Measurements from ENCODE around the gene RPS27. TPM values are rescaled to one million over a fixed set of nuclear protein-coding genes. Genes with fewer than 3 reads are reported as not detected.

RPS27 gene
- total RNA-seq, 5 donors from 2014 or later (not counting 1 experiment from before 2014, with no cell fraction given): 4,147 to 5,898 (median 5,716) TPM

DNA sequence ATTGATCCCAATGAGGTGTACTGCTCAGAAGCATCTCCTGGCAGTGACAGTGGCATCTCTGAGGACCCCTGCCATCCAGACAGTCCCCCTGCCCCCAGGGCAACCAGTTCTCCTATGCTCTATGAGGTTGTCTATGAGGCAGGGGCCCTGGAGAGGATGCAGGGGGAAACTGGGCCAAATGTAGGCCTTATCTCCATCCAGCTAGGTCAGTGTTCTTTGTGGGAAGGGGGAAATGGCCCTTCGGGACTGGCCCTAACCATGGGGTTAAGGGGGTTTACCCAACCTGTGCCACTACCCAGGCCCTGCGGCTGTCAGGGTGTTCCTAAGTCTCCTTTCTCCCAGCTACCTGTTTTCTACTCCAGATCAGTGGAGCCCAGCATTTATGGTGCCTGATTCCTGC, 21.6 kb upstream of the RPS27 start:
- H3K4me3 ChIP-seq (ENCODE audit: control insufficient read depth in 1 of 2, extremely low read depth in 1 of 2, low read length in 1 of 2): no peak overlapping the region

DNA sequence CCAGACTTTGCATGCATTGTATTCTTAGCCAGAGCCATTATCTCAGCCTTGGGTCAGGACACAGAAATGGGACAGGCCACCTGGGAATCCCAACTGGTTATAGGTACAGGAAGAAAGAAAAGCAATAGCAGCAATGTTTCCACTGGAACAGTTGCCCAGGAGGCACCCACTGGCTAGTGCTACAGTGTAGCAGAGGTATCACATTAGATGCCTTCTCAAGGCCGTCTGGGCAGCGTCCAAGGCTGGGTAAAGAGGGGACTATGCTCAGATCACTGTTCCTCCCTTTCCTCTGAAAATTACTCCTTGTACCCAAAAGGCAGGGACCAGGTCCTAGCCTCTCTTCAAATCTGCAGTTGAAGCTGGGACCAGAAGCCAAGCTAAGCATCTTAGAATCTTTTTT, 20.2 kb upstream of the RPS27 start:
- Histone ChIP-seq H3K9me3 (no peaks in the 10 kb centered on the region), H3K4me1 (ENCODE audit: control insufficient read depth in 1 of 2, extremely low read depth in 1 of 2, insufficient read depth in 2 of 2, low read length in 2 of 2) (peaks cover 8 to 26% of the 10 kb centered on the region in 2 experiments), H3K27ac (ENCODE audit: low read length) (no peak overlapping the region), H3K4me3 (ENCODE audit: control insufficient read depth in 1 of 2, extremely low read depth in 1 of 2, low read length in 1 of 2) (no peak overlapping the region), H3K36me3 (ENCODE audit: control insufficient read depth in 2 of 2, extremely low read depth in 1 of 2, insufficient read depth in 1 of 2, low read length in 1 of 2) (peaks cover 8 to 30% of the 10 kb centered on the region in 2 donors), H3K27me3 (replicated peaks in 1 of 2; ENCODE audit: control insufficient read depth in 2 of 2, extremely low read depth in 1 of 2, insufficient read depth in 2 of 2, low read length in 1 of 2) (no peaks in the 10 kb centered on the region)
- WGBS (ENCODE audit: insufficient coverage): no CpG with 5 or more reads among the region's 2 CpGs
- Mint-ChIP-seq H3K4me3 (no peak overlapping the region), H3K9me3 (no peaks in the 10 kb centered on the region), H3K4me1 (peaks cover 35 to 55% (median 45%) of the 10 kb centered on the region in 3 donors), H3K36me3 (peaks cover 8% of the 10 kb centered on the region), H3K27ac (peak overlapping the region; percentile 28 to 56), H3K27me3 (no peaks in the 10 kb centered on the region)
- ChIA-PET POLR2A (interaction anchor here (0.6 kb wide), 2 partner anchors 20 to 43 kb away, joined by 3 to 17 read pairs; no protein-coding TSS in a partner anchor), CTCF (interaction anchor here in 1 of 2 donors (0.6 to 1.3 kb wide), 2 partner anchors 21 to 373 kb away, joined by 3 to 4 read pairs; no protein-coding TSS in a partner anchor)
- DNase-seq (no peak), ATAC-seq (replicated peaks in 1 of 4) (no peak)

More for the DNA sequence above, 21.6 kb upstream of the RPS27 start:
- CTCF ChIA-PET: interaction anchor here in 1 of 2 donors (0.6 to 3.8 kb wide), 3 partner anchors 8 to 63 kb away, joined by 5 to 23 read pairs (median 9); partner anchors contain the start of genes CRTC2 and JTB
- Histone ChIP-seq H3K36me3 (ENCODE audit: control insufficient read depth in 2 of 2, extremely low read depth in 1 of 2, insufficient read depth in 1 of 2, low read length in 1 of 2) (peaks cover 6 to 18% of the 10 kb centered on the region in 2 donors), H3K4me1 (ENCODE audit: control insufficient read depth in 1 of 2, extremely low read depth in 1 of 2, insufficient read depth in 2 of 2, low read length in 2 of 2) (peaks cover 12 to 39% of the 10 kb centered on the region in 2 experiments), H3K27me3 (replicated peaks in 1 of 2; ENCODE audit: control insufficient read depth in 2 of 2, extremely low read depth in 1 of 2, insufficient read depth in 2 of 2, low read length in 1 of 2) (no peaks in the 10 kb centered on the region), H3K9me3 (no peaks in the 10 kb centered on the region), H3K27ac (ENCODE audit: low read length) (no peak overlapping the region)
- ATAC-seq (replicated peaks in 1 of 4) (no peak), DNase-seq (no peak)
- Mint-ChIP-seq H3K27ac (peak overlapping the region; percentile 78 to 86), H3K4me3 (peak overlapping the region in 1 of 3 donors; percentile 24), H3K4me1 (peaks cover 34 to 62% (median 45%) of the 10 kb centered on the region in 3 donors), H3K9me3 (no peaks in the 10 kb centered on the region), H3K27me3 (no peaks in the 10 kb centered on the region), H3K36me3 (peaks cover 1% of the 10 kb centered on the region)
- 76% methylated on average over 2 of the region's 2 CpGs for WGBS (ENCODE audit: insufficient coverage)
- POLR2A ChIA-PET: no interaction called here

DNA sequence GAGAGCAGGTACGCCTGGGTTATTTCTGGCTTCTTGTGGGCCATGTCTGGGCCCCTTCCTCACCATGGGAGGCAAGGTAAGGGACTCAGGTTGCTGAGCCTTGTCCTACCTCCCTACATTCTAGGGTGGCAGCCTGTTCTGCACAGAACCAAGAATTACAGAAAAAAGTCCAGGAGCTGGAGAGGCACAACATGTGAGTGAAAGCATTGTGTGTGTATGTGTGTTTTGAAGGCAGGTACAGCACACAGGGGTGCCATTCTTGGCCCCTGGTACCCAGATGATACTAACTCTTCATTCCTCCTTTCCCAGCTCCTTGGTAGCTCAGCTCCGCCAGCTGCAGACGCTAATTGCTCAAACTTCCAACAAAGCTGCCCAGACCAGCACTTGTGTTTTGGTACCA, 17.5 kb upstream of the RPS27 start:
- no peak overlapping the region for H3K4me3 ChIP-seq (ENCODE audit: control insufficient read depth in 1 of 2, extremely low read depth in 1 of 2, low read length in 1 of 2)
- WGBS (ENCODE audit: insufficient coverage): 87% methylated on average over 2 of the region's 3 CpGs
- no peak overlapping the region for H3K4me3 Mint-ChIP-seq
- CTCF ChIA-PET: no interaction called here
- ATAC-seq (replicated peaks in 1 of 4): no peak
- H3K27ac ChIP-seq (ENCODE audit: low read length): no peak overlapping the region
- H3K27me3 Mint-ChIP-seq: no peaks in the 10 kb centered on the region
- H3K4me1 Mint-ChIP-seq: peaks cover 32 to 48% (median 41%) of the 10 kb centered on the region in 3 donors
- POLR2A ChIA-PET: no interaction called here
- peaks cover 15% of the 10 kb centered on the region for H3K36me3 Mint-ChIP-seq
- H3K4me1 ChIP-seq (ENCODE audit: control insufficient read depth in 1 of 2, extremely low read depth in 1 of 2, insufficient read depth in 2 of 2, low read length in 2 of 2): peaks cover 12 to 30% of the 10 kb centered on the region in 2 experiments
- no peaks in the 10 kb centered on the region for H3K27me3 ChIP-seq (replicated peaks in 1 of 2; ENCODE audit: control insufficient read depth in 2 of 2, extremely low read depth in 1 of 2, insufficient read depth in 2 of 2, low read length in 1 of 2)
- H3K36me3 ChIP-seq (ENCODE audit: control insufficient read depth in 2 of 2, extremely low read depth in 1 of 2, insufficient read depth in 1 of 2, low read length in 1 of 2): peaks cover 8 to 38% of the 10 kb centered on the region in 2 donors
- no peaks in the 10 kb centered on the region for H3K9me3 ChIP-seq
- H3K27ac Mint-ChIP-seq: peak overlapping the region; percentile 57 to 79
- H3K9me3 Mint-ChIP-seq: no peaks in the 10 kb centered on the region
- DNase-seq: no peak

DNA sequence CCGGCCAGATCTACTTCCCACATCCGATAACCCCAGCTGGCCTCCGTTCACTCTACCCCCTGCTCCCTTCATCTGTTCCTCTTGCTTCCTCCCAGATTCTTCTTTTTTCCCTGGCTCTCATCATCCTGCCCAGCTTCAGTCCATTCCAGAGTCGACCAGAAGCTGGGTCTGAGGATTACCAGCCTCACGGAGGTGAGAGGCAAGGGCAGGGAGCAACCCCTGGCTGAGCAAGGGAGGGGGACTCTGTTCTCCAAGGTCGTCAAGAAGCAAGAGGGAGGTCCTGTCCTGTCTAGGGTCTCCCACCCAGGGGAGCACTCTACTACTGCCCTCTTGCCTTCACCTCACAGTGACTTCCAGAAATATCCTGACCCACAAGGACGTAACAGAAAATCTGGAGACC, 17.0 kb upstream of the RPS27 start:
- Mint-ChIP-seq H3K36me3 (peaks cover 15% of the 10 kb centered on the region), H3K27me3 (no peaks in the 10 kb centered on the region), H3K27ac (no peak overlapping the region), H3K9me3 (no peaks in the 10 kb centered on the region), H3K4me1 (peaks cover 35 to 48% (median 44%) of the 10 kb centered on the region in 3 donors), H3K4me3 (no peak overlapping the region)
- POLR2A ChIA-PET: no interaction called here
- Histone ChIP-seq H3K4me3 (ENCODE audit: control insufficient read depth in 1 of 2, extremely low read depth in 1 of 2, low read length in 1 of 2) (no peak overlapping the region), H3K27me3 (replicated peaks in 1 of 2; ENCODE audit: control insufficient read depth in 2 of 2, extremely low read depth in 1 of 2, insufficient read depth in 2 of 2, low read length in 1 of 2) (no peaks in the 10 kb centered on the region), H3K9me3 (no peaks in the 10 kb centered on the region), H3K27ac (ENCODE audit: low read length) (no peak overlapping the region), H3K36me3 (ENCODE audit: control insufficient read depth in 2 of 2, extremely low read depth in 1 of 2, insufficient read depth in 1 of 2, low read length in 1 of 2) (peaks cover 8 to 38% of the 10 kb centered on the region in 2 donors), H3K4me1 (ENCODE audit: control insufficient read depth in 1 of 2, extremely low read depth in 1 of 2, insufficient read depth in 2 of 2, low read length in 2 of 2) (peaks cover 15 to 29% of the 10 kb centered on the region in 2 experiments)
- CTCF ChIA-PET: no interaction called here
- DNase-seq: no peak
- no peak for ATAC-seq (replicated peaks in 1 of 4)
- 98% methylated on average over 4 of the region's 7 CpGs for WGBS (ENCODE audit: insufficient coverage)

DNA sequence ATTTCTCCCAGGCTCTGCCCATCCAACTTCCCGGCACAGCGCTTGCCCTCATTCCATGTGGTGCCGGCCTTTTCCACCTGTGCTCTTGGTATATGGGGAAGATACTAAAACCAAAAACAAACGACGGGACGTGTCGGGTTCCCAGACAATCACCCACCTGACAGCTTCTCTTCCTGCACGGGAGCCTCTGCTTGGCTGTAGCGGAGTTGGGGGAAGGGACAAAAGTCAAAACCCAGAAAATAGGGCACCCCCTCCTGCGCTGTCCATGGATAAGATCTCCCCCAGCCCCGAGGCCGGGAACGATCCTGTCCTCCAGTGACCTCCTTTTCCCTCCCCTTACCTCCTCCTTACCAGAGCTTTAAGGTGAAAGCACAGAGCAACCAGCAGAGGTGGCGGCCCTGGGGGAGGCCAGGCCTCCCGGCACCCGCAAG, 13.7 kb upstream of the RPS27 start:
- 3% methylated on average over 6 of the region's 16 CpGs for WGBS (ENCODE audit: insufficient coverage)
- peaks cover 15 to 28% of the 10 kb centered on the region in 2 experiments for H3K4me1 ChIP-seq (ENCODE audit: control insufficient read depth in 1 of 2, extremely low read depth in 1 of 2, insufficient read depth in 2 of 2, low read length in 2 of 2)
- H3K36me3 Mint-ChIP-seq: peaks cover 15% of the 10 kb centered on the region
- DNase-seq (no peak), ATAC-seq (replicated peaks in 1 of 4) (no peak)
- H3K27ac Mint-ChIP-seq: peak overlapping the region; percentile 96 to 97
- no peaks in the 10 kb centered on the region for H3K27me3 Mint-ChIP-seq
- peak overlapping the region; percentile 93 to 96 for H3K4me3 ChIP-seq (ENCODE audit: control insufficient read depth in 1 of 2, extremely low read depth in 1 of 2, low read length in 1 of 2)
- peaks cover 8 to 38% of the 10 kb centered on the region in 2 donors for H3K36me3 ChIP-seq (ENCODE audit: control insufficient read depth in 2 of 2, extremely low read depth in 1 of 2, insufficient read depth in 1 of 2, low read length in 1 of 2)
- H3K9me3 ChIP-seq: no peaks in the 10 kb centered on the region
- peak overlapping the region; percentile 92 to 97 (median 97) for H3K4me3 Mint-ChIP-seq
- H3K27ac ChIP-seq (ENCODE audit: low read length): peak overlapping the region; percentile 74
- peaks cover 39 to 47% (median 43%) of the 10 kb centered on the region in 3 donors for H3K4me1 Mint-ChIP-seq
- ChIA-PET POLR2A (interaction anchor here (0.5 to 2.9 kb wide), 7 partner anchors 9 to 199 kb away, joined by 3 to 20 read pairs (median 6); partner anchors contain the start of genes CREB3L4 (in 2 of the 2), RPS27 (in 1 of the 2) and SLC39A1 (in 1 of the 2)), CTCF (interaction anchor here (0.5 to 3.4 kb wide), 8 partner anchors 9 to 296 kb away, joined by 3 to 23 read pairs (median 6); partner anchors contain the start of genes RAB13 (in 2 of the 2), CREB3L4 (in 1 of the 2), DENND4B (in 1 of the 2) and SLC39A1 (in 1 of the 2))
- no peaks in the 10 kb centered on the region for H3K9me3 Mint-ChIP-seq
- H3K27me3 ChIP-seq (replicated peaks in 1 of 2; ENCODE audit: control insufficient read depth in 2 of 2, extremely low read depth in 1 of 2, insufficient read depth in 2 of 2, low read length in 1 of 2): no peaks in the 10 kb centered on the region

DNA sequence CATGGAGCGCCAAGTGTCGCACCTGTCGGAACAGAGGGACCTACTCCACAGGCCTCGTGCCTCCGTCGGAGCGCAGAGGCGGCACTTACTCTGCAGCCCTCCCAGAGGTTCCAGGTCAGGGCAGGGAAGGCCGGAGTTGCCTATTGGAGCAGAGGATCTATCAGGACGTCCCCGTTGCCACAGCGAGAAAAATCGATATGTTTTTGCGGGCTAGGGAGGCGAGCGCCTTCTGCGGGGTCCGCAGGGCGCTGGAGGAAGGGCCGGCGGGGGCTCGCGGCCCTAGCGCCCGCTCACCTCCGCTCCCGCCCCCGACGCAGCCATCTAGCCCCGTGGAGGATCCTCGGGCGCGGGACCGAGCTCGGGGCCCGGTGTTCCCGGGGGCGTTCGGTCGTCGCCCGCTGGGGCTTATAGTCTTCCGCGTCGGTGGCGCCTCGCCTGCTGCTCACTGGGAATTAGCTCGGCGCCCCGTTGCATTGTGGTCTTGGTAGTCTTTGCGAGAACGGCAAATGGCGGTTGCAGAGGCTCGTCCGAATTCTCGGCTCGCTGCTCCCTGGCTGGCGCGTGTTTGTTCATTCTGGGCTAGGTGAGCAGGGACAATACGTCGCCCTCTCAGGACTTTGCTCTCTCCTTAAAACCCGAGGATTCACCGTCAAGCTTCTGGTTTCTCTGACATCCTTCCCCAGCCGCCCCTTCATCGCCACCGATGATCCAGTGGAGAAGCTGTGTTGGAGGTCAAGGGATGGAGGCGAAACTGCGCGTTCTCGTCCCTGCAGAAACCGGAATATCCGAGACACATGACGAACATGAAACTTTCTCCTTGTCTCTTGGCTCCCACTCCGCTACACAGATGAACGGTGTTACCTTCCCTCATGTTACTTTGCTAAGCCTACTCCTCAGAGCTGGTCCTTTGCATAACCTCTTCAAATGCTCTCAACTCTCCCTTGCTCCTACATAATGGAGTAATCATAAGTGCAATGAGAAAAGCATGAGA, 13.0 kb upstream of the RPS27 start, which contains the start of gene JTB:
Gene JTB (minus strand): TSS at position 425 of the 991 bp plus-strand sequence. CDS start 422 bp downstream, at position 3.
- POLR2A ChIA-PET: interaction anchor here (0.5 to 2.9 kb wide), 11 partner anchors 8 to 344 kb away, joined by 3 to 20 read pairs (median 3); partner anchors contain the start of genes CREB3L4 (in 2 of the 2), CHTOP (in 1 of the 2), RPS27 (in 1 of the 2) and SLC39A1 (in 1 of the 2)
- H3K9me3 ChIP-seq: no peaks in the 10 kb centered on the region
- ATAC-seq (replicated peaks in 1 of 4) (peak; percentile 94 to 98 (median 96)), DNase-seq (peak; percentile 66 to 91 (median 81))
- no peaks in the 10 kb centered on the region for H3K9me3 Mint-ChIP-seq
- H3K4me3 ChIP-seq (ENCODE audit: control insufficient read depth in 1 of 2, extremely low read depth in 1 of 2, low read length in 1 of 2): peak within 1 kb of the TSS; percentile 93 to 96
- peak within 1 kb of the TSS; percentile 74 for H3K27ac ChIP-seq (ENCODE audit: low read length)
- no peaks in the 10 kb centered on the region for H3K27me3 Mint-ChIP-seq
- peaks cover 15 to 28% of the 10 kb centered on the region in 2 experiments for H3K4me1 ChIP-seq (ENCODE audit: control insufficient read depth in 1 of 2, extremely low read depth in 1 of 2, insufficient read depth in 2 of 2, low read length in 2 of 2)
- no peaks in the 10 kb centered on the region for H3K27me3 ChIP-seq (replicated peaks in 1 of 2; ENCODE audit: control insufficient read depth in 2 of 2, extremely low read depth in 1 of 2, insufficient read depth in 2 of 2, low read length in 1 of 2)
- CTCF ChIA-PET: interaction anchor here (0.5 to 3.4 kb wide), 10 partner anchors 9 to 295 kb away, joined by 3 to 23 read pairs (median 8); partner anchors contain the start of genes RAB13 (in 2 of the 2), CREB3L4 (in 1 of the 2), DENND4B (in 1 of the 2) and RPS27 (in 1 of the 2)
- under 1% methylated on average over 68 of the region's 75 CpGs for WGBS (ENCODE audit: insufficient coverage)
- peaks cover 34 to 41% (median 36%) of the 10 kb centered on the region in 3 donors for H3K4me1 Mint-ChIP-seq
- H3K36me3 Mint-ChIP-seq: peaks cover 15% of the 10 kb centered on the region
- peak within 1 kb of the TSS; percentile 96 to 98 for H3K27ac Mint-ChIP-seq
- peak within 1 kb of the TSS; percentile 92 to 97 (median 97) for H3K4me3 Mint-ChIP-seq
- peaks cover 8 to 33% of the 10 kb centered on the region in 2 donors for H3K36me3 ChIP-seq (ENCODE audit: control insufficient read depth in 2 of 2, extremely low read depth in 1 of 2, insufficient read depth in 1 of 2, low read length in 1 of 2)
